ENCODE results near the gene BPGM. TPM values are rescaled to one million over a fixed set of nuclear protein-coding genes. Genes with fewer than 3 reads are reported as not detected.

BPGM gene
- total RNA-seq, 1 donor from 2014 or later = 37.4 TPM

- Histone ChIP-seq H3K4me2 (ENCODE audit: low read length) (peak overlapping the region; percentile 81), H3K4me3 (ENCODE audit: insufficient read depth, low read depth, low read length) (peak overlapping the region; percentile 28), H3K27me3 (ENCODE audit: insufficient read depth, low read length) (no peaks in the 10 kb centered on the region), H3K9ac (ENCODE audit: low read length) (peak overlapping the region; percentile 76), H3K79me2 (ENCODE audit: insufficient read depth, low read length) (no peaks in the 10 kb centered on the region), H3K9me3 (ENCODE audit: insufficient read depth, low read depth, low read length) (no peaks in the 10 kb centered on the region), H3K36me3 (ENCODE audit: insufficient read depth, low read length) (no peaks in the 10 kb centered on the region), H4K20me1 (ENCODE audit: insufficient read depth, low read length) (no peaks in the 10 kb centered on the region), H2AFZ (ENCODE audit: low read depth, low read length) (no peak overlapping the region), H3K4me1 (ENCODE audit: insufficient read depth, low read length) (peaks cover 30% of the 10 kb centered on the region), H3K27ac (ENCODE audit: low read depth, low read length) (peak overlapping the region; percentile 93)
- H3K9me3 Mint-ChIP-seq (ENCODE audit: unreplicated experiment) = no peaks in the 10 kb centered on the region
- TF ChIP-seq, protein P1, sequence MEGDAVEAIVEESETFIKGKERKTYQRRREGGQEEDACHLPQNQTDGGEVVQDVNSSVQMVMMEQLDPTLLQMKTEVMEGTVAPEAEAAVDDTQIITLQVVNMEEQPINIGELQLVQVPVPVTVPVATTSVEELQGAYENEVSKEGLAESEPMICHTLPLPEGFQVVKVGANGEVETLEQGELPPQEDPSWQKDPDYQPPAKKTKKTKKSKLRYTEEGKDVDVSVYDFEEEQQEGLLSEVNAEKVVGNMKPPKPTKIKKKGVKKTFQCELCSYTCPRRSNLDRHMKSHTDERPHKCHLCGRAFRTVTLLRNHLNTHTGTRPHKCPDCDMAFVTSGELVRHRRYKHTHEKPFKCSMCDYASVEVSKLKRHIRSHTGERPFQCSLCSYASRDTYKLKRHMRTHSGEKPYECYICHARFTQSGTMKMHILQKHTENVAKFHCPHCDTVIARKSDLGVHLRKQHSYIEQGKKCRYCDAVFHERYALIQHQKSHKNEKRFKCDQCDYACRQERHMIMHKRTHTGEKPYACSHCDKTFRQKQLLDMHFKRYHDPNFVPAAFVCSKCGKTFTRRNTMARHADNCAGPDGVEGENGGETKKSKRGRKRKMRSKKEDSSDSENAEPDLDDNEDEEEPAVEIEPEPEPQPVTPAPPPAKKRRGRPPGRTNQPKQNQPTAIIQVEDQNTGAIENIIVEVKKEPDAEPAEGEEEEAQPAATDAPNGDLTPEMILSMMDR (IDR thresholded peaks at IDR 0.05; ENCODE audit: insufficient read depth, low read depth, low read length) = no peak
- no peak for TF ChIP-seq EZH2 (IDR thresholded peaks at IDR 0.05; ENCODE audit: insufficient read depth, low read length)
- H3K27ac Mint-ChIP-seq (ENCODE audit: unreplicated experiment) = peak overlapping the region; percentile 82
- H3K36me3 Mint-ChIP-seq (ENCODE audit: low read depth, unreplicated experiment) = no peaks in the 10 kb centered on the region
- H3K4me1 Mint-ChIP-seq (ENCODE audit: low read depth, unreplicated experiment) = peaks cover 25% of the 10 kb centered on the region
- peak; percentile 64 for DNase-seq (ENCODE audit: low read depth)
- FAIRE-seq = no peak
- peaks cover 4% of the 10 kb centered on the region for H3K27me3 Mint-ChIP-seq (ENCODE audit: low read depth, unreplicated experiment)
- H3K4me3 Mint-ChIP-seq (ENCODE audit: unreplicated experiment) = no peak overlapping the region
These were observed 27.7 kb upstream of the BPGM start for GRCh38 chr7:134618756-134619530.

DNA sequence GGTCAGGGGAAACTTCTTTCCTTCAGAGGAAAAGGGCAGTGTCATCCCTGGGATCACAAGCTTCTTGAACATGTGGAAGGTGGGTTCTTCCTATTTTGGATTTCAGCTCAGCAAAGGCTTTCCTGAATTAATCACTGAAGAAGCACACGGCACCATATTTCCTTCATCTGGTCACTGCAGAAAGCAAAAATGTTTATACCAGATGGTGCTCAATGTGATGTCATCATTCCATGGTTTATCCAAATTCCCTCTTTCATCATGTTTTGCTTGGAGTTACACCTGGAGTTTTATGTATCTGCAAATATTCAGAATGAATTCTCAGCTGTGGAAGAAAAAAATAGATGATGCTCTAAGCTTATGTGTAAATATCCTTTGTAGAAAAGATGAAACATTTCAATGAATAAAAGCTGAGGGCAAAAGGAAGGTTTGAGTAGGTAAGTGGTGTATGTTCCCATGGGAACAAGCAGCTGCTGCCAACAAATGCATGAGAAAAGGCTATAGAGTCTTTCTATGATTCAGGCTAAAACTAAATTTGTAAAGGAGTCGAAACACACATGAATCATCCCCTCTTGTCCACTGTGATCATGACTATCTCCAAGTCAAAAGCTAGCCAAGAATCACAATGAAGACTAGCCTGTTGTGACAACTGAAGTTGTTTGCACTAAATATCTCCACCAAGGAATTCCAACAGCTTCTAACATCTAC lies 26.9 kb upstream of the BPGM start:
- FAIRE-seq = peak; percentile 68
- Mint-ChIP-seq H3K4me1 (ENCODE audit: low read depth, unreplicated experiment) (peaks cover 22% of the 10 kb centered on the region), H3K4me3 (ENCODE audit: unreplicated experiment) (no peak overlapping the region), H3K9me3 (ENCODE audit: unreplicated experiment) (no peaks in the 10 kb centered on the region), H3K36me3 (ENCODE audit: low read depth, unreplicated experiment) (no peaks in the 10 kb centered on the region), H3K27ac (ENCODE audit: unreplicated experiment) (peak overlapping the region; percentile 82), H3K27me3 (ENCODE audit: low read depth, unreplicated experiment) (peaks cover 4% of the 10 kb centered on the region)
- DNase-seq (ENCODE audit: low read depth) = peak; percentile 94
- H3K9ac ChIP-seq (ENCODE audit: low read length) = peak overlapping the region; percentile 76
- peak overlapping the region; percentile 8 for H3K4me3 ChIP-seq (ENCODE audit: insufficient read depth, low read depth, low read length)
- TF ChIP-seq EZH2 (IDR thresholded peaks at IDR 0.05; ENCODE audit: insufficient read depth, low read length) = no peak
- TF ChIP-seq, protein P1 (IDR thresholded peaks at IDR 0.05; ENCODE audit: insufficient read depth, low read depth, low read length) = no peak
- no peak overlapping the region for H2AFZ ChIP-seq (ENCODE audit: low read depth, low read length)
- H3K27ac ChIP-seq (ENCODE audit: low read depth, low read length) = peak overlapping the region; percentile 93
- H3K27me3 ChIP-seq (ENCODE audit: insufficient read depth, low read length) = no peaks in the 10 kb centered on the region
- H4K20me1 ChIP-seq (ENCODE audit: insufficient read depth, low read length) = no peaks in the 10 kb centered on the region
- H3K36me3 ChIP-seq (ENCODE audit: insufficient read depth, low read length) = no peaks in the 10 kb centered on the region
- H3K9me3 ChIP-seq (ENCODE audit: insufficient read depth, low read depth, low read length) = no peaks in the 10 kb centered on the region
- H3K4me2 ChIP-seq (ENCODE audit: low read length) = peak overlapping the region; percentile 81
- H3K4me1 ChIP-seq (ENCODE audit: insufficient read depth, low read length) = peaks cover 27% of the 10 kb centered on the region
- H3K79me2 ChIP-seq (ENCODE audit: insufficient read depth, low read length) = no peaks in the 10 kb centered on the region
